MG63 (cell line): ENCODE measurements around the gene C1QTNF1. TPM values are rescaled to one million over a fixed set of nuclear protein-coding genes. Genes with fewer than 3 reads are reported as not detected.

Experiments used
- DNase-seq: peaks from one replicate; pipeline ENCODE4 v3.0.0-alpha.2; 2020
- H3K27me3 ChIP-seq: fragments of 250-450 bp; sonication (Bioruptor Pico); 2 replicates; pipeline ENCODE4 v1.5.1; 2020; ENCODE audit warnings: mild to moderate bottlenecking, moderate library complexity
- H3K36me3 ChIP-seq: fragments of 250-450 bp; sonication (Bioruptor Pico); 2 replicates; pipeline ENCODE4 v1.5.1; 2020; ENCODE audit warnings: mild to moderate bottlenecking, moderate library complexity
- H3K4me3 ChIP-seq: fragments of 250-450 bp; sonication (Bioruptor Pico); 2 replicates; pipeline ENCODE4 v1.5.1; 2020; ENCODE audit warnings: mild to moderate bottlenecking, moderate library complexity
- H3K9me3 ChIP-seq: fragments of 250-450 bp; sonication (Bioruptor Pico); 2 replicates; pipeline ENCODE4 v1.5.1; 2020; ENCODE audit warnings: mild to moderate bottlenecking, moderate library complexity
- total RNA-seq: library from RNA; depleted of rRNA; stranded (reverse); fragments of >200 nt; shearing (Covaris generic); gene quantifications from 2 replicates; pipeline ENCODE4 v1.2.3, GENCODE V29; 2014; ENCODE audit warnings: low replicate concordance

The C1QTNF1 gene
- total RNA-seq, 1 experiment from 2014 or later = 38.4 TPM

- peaks cover 44% of the 10 kb centered on the region for H3K36me3 ChIP-seq
- H3K4me3 ChIP-seq = no peak overlapping the region
- no peaks in the 10 kb centered on the region for H3K9me3 ChIP-seq
- no peaks in the 10 kb centered on the region for H3K27me3 ChIP-seq
- no peak for DNase-seq
These were observed 23.4 kb upstream of the C1QTNF1 start for GRCh38 chr17:79000396-79001189.

- no peak for DNase-seq
- Histone ChIP-seq H3K9me3 (no peaks in the 10 kb centered on the region), H3K36me3 (peaks cover 43% of the 10 kb centered on the region), H3K4me3 (no peak overlapping the region), H3K27me3 (no peaks in the 10 kb centered on the region)
These were observed 22.6 kb upstream of the C1QTNF1 start for GRCh38 chr17:79001190-79002020.

GRCh38 chr17:79002291-79002690 is 21.7 kb upstream of the C1QTNF1 start:
- no peaks in the 10 kb centered on the region for H3K9me3 ChIP-seq
- peaks cover 45% of the 10 kb centered on the region for H3K36me3 ChIP-seq
- no peak for DNase-seq
- H3K4me3 ChIP-seq = no peak overlapping the region
- no peaks in the 10 kb centered on the region for H3K27me3 ChIP-seq

GRCh38 chr17:79002796-79003593 is 21.0 kb upstream of the C1QTNF1 start:
- Histone ChIP-seq H3K9me3 (no peaks in the 10 kb centered on the region), H3K27me3 (no peaks in the 10 kb centered on the region), H3K36me3 (peaks cover 45% of the 10 kb centered on the region), H3K4me3 (no peak overlapping the region)
- no peak for DNase-seq

- no peak for DNase-seq
- H3K4me3 ChIP-seq = no peak overlapping the region
- H3K36me3 ChIP-seq = peaks cover 42% of the 10 kb centered on the region
- no peaks in the 10 kb centered on the region for H3K27me3 ChIP-seq
- H3K9me3 ChIP-seq = no peaks in the 10 kb centered on the region
These were observed 20.1 kb upstream of the C1QTNF1 start for GRCh38 chr17:79003661-79004411.

- Histone ChIP-seq H3K36me3 (peaks cover 31% of the 10 kb centered on the region), H3K27me3 (no peaks in the 10 kb centered on the region), H3K9me3 (no peaks in the 10 kb centered on the region), H3K4me3 (no peak overlapping the region)
- no peak for DNase-seq
These were observed 18.7 kb upstream of the C1QTNF1 start for GRCh38 chr17:79005063-79005861.

- H3K9me3 ChIP-seq = no peaks in the 10 kb centered on the region
These were observed 17.9 kb upstream of the C1QTNF1 start for GRCh38 chr17:79006046-79006445.

GRCh38 chr17:79006794-79007503 is 17.0 kb upstream of the C1QTNF1 start:
- H3K27me3 ChIP-seq = no peaks in the 10 kb centered on the region
- H3K4me3 ChIP-seq = no peak overlapping the region
- peaks cover 30% of the 10 kb centered on the region for H3K36me3 ChIP-seq
- DNase-seq = no peak
- no peaks in the 10 kb centered on the region for H3K9me3 ChIP-seq

More at GRCh38 chr17:79006046-79006445, 17.9 kb upstream of the C1QTNF1 start:
- DNase-seq = no peak
- Histone ChIP-seq H3K36me3 (peaks cover 31% of the 10 kb centered on the region), H3K27me3 (no peaks in the 10 kb centered on the region), H3K4me3 (no peak overlapping the region)

- DNase-seq = no peak
- Histone ChIP-seq H3K4me3 (no peak overlapping the region; the same call in 1 of the 2 replicates), H3K36me3 (peaks cover 23% of the 10 kb centered on the region), H3K27me3 (no peaks in the 10 kb centered on the region), H3K9me3 (no peaks in the 10 kb centered on the region; the same call in 1 of the 2 replicates)
These were observed 16.2 kb upstream of the C1QTNF1 start for GRCh38 chr17:79007504-79008381.

- Histone ChIP-seq H3K4me3 (peak overlapping the region; percentile 82), H3K27me3 (no peaks in the 10 kb centered on the region), H3K36me3 (peaks cover 23% of the 10 kb centered on the region), H3K9me3 (peaks cover 5% of the 10 kb centered on the region)
- DNase-seq = no peak
These were observed 15.1 kb upstream of the C1QTNF1 start for GRCh38 chr17:79008666-79009387.

GRCh38 chr17:79009397-79010303 is 14.3 kb upstream of the C1QTNF1 start, which contains the start of gene CANT1:
Gene CANT1 (minus strand): TSS chr17:79009764. CDS start chr17:78997622, 12,142 bp downstream.
- DNase-seq = peak; percentile 87
- peaks cover 23% of the 10 kb centered on the region for H3K36me3 ChIP-seq
- peak within 1 kb of the TSS; percentile 82 for H3K4me3 ChIP-seq

GRCh38 chr17:79010304-79010646 is 13.7 kb upstream of the C1QTNF1 start:
- peaks cover 23% of the 10 kb centered on the region for H3K36me3 ChIP-seq
- no peak for DNase-seq
- peak overlapping the region; percentile 82 for H3K4me3 ChIP-seq
- H3K27me3 ChIP-seq = no peaks in the 10 kb centered on the region
- peaks cover 16% of the 10 kb centered on the region for H3K9me3 ChIP-seq

More at GRCh38 chr17:79009397-79010303, 14.3 kb upstream of the C1QTNF1 start, which contains the start of gene CANT1:
- no peaks in the 10 kb centered on the region for H3K27me3 ChIP-seq
- H3K9me3 ChIP-seq = peaks cover 14% of the 10 kb centered on the region
